ENCODE data around the gene STAC2.

DNA sequence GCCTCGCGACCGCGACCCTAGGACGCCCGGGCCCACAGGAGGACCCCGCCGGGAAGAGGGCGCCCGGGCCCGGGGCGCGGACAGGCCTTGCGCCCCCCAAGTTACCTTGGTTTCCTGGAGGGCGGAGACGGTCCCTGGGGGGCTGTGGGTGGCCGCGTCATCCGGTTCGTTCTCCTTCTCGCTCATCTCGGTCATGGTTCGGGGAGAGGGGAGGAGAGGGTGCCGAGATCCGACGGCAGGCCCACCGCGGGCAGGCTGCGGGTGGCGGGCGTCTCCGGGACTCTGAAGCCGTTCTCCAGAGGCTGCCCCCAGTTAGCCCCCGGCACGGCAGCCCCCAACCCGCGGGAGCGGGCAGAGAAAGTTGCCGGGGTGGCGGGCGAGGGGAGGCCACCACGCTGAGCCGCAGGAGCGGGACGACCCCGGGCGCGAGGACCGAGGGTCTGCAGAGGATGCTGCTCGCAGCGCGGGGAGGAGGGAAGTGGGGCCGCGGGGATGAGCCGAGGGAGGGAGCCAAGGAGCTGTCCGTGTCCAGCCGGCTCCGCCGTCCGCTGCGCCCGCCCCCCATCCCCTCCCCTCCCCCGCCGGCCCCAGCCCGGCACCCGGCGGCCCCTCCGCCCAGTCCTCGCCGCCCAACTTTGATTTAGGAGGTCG is at the start of gene STAC2:
- no peak for TF ChIP-seq EP300 (IDR thresholded peaks at IDR 0.05)
- TF ChIP-seq, protein P1, sequence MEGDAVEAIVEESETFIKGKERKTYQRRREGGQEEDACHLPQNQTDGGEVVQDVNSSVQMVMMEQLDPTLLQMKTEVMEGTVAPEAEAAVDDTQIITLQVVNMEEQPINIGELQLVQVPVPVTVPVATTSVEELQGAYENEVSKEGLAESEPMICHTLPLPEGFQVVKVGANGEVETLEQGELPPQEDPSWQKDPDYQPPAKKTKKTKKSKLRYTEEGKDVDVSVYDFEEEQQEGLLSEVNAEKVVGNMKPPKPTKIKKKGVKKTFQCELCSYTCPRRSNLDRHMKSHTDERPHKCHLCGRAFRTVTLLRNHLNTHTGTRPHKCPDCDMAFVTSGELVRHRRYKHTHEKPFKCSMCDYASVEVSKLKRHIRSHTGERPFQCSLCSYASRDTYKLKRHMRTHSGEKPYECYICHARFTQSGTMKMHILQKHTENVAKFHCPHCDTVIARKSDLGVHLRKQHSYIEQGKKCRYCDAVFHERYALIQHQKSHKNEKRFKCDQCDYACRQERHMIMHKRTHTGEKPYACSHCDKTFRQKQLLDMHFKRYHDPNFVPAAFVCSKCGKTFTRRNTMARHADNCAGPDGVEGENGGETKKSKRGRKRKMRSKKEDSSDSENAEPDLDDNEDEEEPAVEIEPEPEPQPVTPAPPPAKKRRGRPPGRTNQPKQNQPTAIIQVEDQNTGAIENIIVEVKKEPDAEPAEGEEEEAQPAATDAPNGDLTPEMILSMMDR (IDR thresholded peaks at IDR 0.05) = no peak
- no peak for TF ChIP-seq POLR2A (IDR thresholded peaks at IDR 0.05; ENCODE audit: low read depth)

Measured in esophagus muscularis mucosa (tissue), 4 donors.